ENCODE measurements around the gene FBN2.

- TF ChIP-seq EZH2phosphoT487 (IDR thresholded peaks at IDR 0.05; ENCODE audit: insufficient read depth, low read depth) (no peak), EZH2 (IDR thresholded peaks at IDR 0.05; ENCODE audit: insufficient read depth, poor library complexity, severe bottlenecking) (no peak)
Observed at GRCh38 chr5:128318691-128319090, 219.4 kb downstream of the FBN2 start.
